ENCODE measurements around the gene MELTF. TPM values are rescaled to one million over a fixed set of nuclear protein-coding genes. Genes with fewer than 3 reads are reported as not detected.
"Not testable (repeated sequence)": the region's sequence is repeated elsewhere in the genome, so short reads cannot be mapped to it uniquely, and the experiment has no call there.

Gene MELTF
- 1 to 10 TPM; 6.0 TPM for total RNA-seq

GRCh38 chr3:197029511-197030167 is at the start of gene MELTF:
TSS of gene MELTF (minus strand) at chr3:197029817. CDS start at chr3:197029702, 115 bp downstream.
- peaks cover 4% of the 10 kb centered on the region for H3K27me3 Mint-ChIP-seq
- POLR2A ChIA-PET, result no interaction called here
- no peaks in the 10 kb centered on the region for H3K36me3 Mint-ChIP-seq
- intact Hi-C loops (cut with micrococcal nuclease), result loop anchor here (1.0 kb wide), 1 partner anchor 27 kb away; no protein-coding TSS in a partner anchor
- no peak within 1 kb of the TSS for H3K27ac Mint-ChIP-seq
- peak within 1 kb of the TSS; percentile 71 for H3K4me3 Mint-ChIP-seq
- no peaks in the 10 kb centered on the region for H3K9me3 Mint-ChIP-seq
- peak; percentile 79 for DNase-seq
- CTCF ChIA-PET, result interaction anchor here (0.6 to 4.9 kb wide), 24 partner anchors 11 to 379 kb away, joined by 3 to 45 read pairs (median 4); partner anchors contain the start of gene NCBP2
- peaks cover 18% of the 10 kb centered on the region for H3K4me1 Mint-ChIP-seq (ENCODE audit: low read depth)

- Mint-ChIP-seq H3K36me3 (peaks cover 16% of the 10 kb centered on the region), H3K9me3 (no peaks in the 10 kb centered on the region), H3K27ac (no peak overlapping the region), H3K27me3 (no peaks in the 10 kb centered on the region), H3K4me1 (ENCODE audit: low read depth) (no peaks in the 10 kb centered on the region), H3K4me3 (no peak overlapping the region)
- ChIA-PET CTCF (interaction anchor here (0.8 kb wide), 1 partner anchor 15 kb away, joined by 3 read pairs; no protein-coding TSS in a partner anchor), POLR2A (no interaction called here)
- intact Hi-C loops (cut with micrococcal nuclease), result no loop called here
- DNase-seq, result no peak
Observed at GRCh38 chr3:197076415-197076814, 46.8 kb upstream of the MELTF start.

- Mint-ChIP-seq H3K4me3 (no peak overlapping the region), H3K36me3 (peaks cover 6% of the 10 kb centered on the region), H3K27me3 (no peaks in the 10 kb centered on the region), H3K9me3 (no peaks in the 10 kb centered on the region), H3K4me1 (ENCODE audit: low read depth) (no peaks in the 10 kb centered on the region), H3K27ac (no peak overlapping the region)
- intact Hi-C loops (cut with micrococcal nuclease), result no loop called here
- CTCF ChIA-PET, result interaction anchor here (0.6 kb wide), 1 partner anchor 384 kb away, joined by 4 read pairs; no protein-coding TSS in a partner anchor
- POLR2A ChIA-PET, result no interaction called here
- no peak for DNase-seq
Observed at GRCh38 chr3:197068077-197068476, 38.5 kb upstream of the MELTF start.

- peaks cover 11% of the 10 kb centered on the region for H3K36me3 Mint-ChIP-seq
- ChIA-PET CTCF (interaction anchor here (0.9 to 1.3 kb wide), 2 partner anchors 35 to 435 kb away, joined by 3 read pairs; partner anchors contain the start of gene MELTF), POLR2A (no interaction called here)
Observed at GRCh38 chr3:197064771-197065170, 35.2 kb upstream of the MELTF start.

DNA sequence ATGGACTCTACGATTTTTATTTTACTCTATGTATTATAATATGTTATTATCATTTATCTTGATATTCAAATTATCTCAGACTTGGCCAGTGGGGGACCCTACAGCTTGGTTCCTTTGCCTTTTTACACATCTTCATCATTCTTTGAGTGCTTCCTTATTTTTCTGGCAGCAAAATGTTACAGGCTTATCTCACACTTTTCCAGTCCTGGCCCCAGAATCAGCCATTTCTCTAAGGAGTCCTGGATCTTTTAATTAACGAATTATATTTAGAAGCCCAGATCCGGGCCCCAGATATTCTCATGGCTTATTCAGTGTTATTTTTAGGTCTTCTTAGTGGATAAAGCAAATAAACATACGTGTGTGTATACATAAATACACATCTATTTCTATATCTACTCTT is 32.8 kb upstream of the MELTF start:
- POLR2A ChIA-PET, result no interaction called here
- intact Hi-C loops (cut with micrococcal nuclease), result no loop called here
- no peaks in the 10 kb centered on the region for H3K27me3 Mint-ChIP-seq
- no peak for DNase-seq
- CTCF ChIA-PET, result no interaction called here
- H3K4me1 Mint-ChIP-seq (ENCODE audit: low read depth), result no peaks in the 10 kb centered on the region
- no peak overlapping the region for H3K4me3 Mint-ChIP-seq
- peaks cover 26% of the 10 kb centered on the region for H3K36me3 Mint-ChIP-seq
- no peak overlapping the region for H3K27ac Mint-ChIP-seq
- no peaks in the 10 kb centered on the region for H3K9me3 Mint-ChIP-seq

More at GRCh38 chr3:197064771-197065170, 35.2 kb upstream of the MELTF start:
- H3K4me1 Mint-ChIP-seq (ENCODE audit: low read depth), result no peaks in the 10 kb centered on the region
- no peaks in the 10 kb centered on the region for H3K9me3 Mint-ChIP-seq
- no peak overlapping the region for H3K27ac Mint-ChIP-seq
- no peak overlapping the region for H3K4me3 Mint-ChIP-seq
- no peak for DNase-seq
- no peaks in the 10 kb centered on the region for H3K27me3 Mint-ChIP-seq
- intact Hi-C loops (cut with micrococcal nuclease), result no loop called here

DNA sequence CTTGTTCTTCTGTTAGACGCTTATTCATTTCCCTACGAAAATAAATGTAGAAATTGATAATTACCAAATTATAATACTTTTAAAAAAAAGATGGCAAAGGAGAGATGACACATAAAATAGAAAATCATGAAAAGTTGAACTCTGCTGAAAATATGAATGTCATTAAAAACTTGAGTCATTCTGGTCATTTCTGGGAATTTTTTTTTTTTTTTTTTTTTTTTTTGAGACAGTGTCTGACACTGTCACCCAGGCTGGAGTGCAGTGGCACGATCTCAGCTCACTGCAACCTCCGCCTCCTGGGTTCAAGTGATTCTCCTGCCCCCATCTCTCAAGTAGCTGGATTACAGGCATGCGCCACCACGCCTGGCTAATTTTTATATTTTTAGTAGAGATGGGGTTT is 22.0 kb upstream of the MELTF start:
- POLR2A ChIA-PET; H3K27me3 Mint-ChIP-seq; DNase-seq; H3K9me3 Mint-ChIP-seq; H3K4me3 Mint-ChIP-seq; intact Hi-C loops (cut with micrococcal nuclease); CTCF ChIA-PET: not testable (repeated sequence)
- Mint-ChIP-seq H3K4me1 (ENCODE audit: low read depth) (peaks cover 17% of the 10 kb centered on the region), H3K36me3 (peaks cover 13% of the 10 kb centered on the region), H3K27ac (peak overlapping the region; percentile 69)

DNA sequence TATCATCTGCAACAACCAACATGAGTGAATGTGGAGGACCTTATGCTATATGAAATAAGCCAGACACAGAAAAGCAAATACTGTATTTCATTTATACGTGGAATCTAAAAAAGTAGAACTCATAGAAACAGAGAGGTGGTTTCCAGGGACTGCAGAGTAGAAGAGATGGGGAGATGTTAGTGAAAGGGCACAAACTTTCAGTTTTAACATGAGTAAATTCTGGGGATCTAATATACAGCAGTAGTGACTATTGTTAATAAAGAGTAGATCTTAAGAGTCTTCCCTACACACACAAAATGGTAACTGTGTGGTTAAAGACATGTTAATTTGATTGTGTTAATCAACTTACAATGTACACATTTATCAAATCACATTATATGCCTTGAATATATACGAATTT is 20.9 kb upstream of the MELTF start:
- ChIA-PET POLR2A (no interaction called here), CTCF (no interaction called here)
- Mint-ChIP-seq H3K9me3 (no peaks in the 10 kb centered on the region), H3K4me1 (ENCODE audit: low read depth) (peaks cover 17% of the 10 kb centered on the region), H3K4me3 (no peak overlapping the region), H3K27me3 (no peaks in the 10 kb centered on the region), H3K27ac (no peak overlapping the region), H3K36me3 (peaks cover 19% of the 10 kb centered on the region)
- intact Hi-C loops (cut with micrococcal nuclease), result loop anchor here (1.0 kb wide), 1 partner anchor 19 kb away; no protein-coding TSS in a partner anchor
- no peak for DNase-seq

DNA sequence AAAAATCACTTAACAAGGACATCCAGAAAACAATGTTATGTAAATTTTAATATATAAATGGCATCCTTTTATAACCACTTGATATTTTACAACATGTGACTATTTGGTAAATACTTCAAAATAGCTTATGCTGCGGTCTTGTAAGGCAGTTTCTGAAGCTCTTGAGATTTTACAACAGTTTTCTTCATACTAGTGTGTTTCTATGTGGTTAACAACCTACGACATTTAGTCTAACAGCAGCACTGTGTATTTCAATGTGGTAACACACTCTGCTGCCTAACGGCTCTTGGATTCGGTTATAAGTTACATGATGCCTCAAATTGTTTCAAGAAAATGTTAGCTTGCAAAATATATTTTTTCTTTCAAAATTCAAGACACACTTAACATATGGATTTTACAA is 12.9 kb upstream of the MELTF start:
- no peaks in the 10 kb centered on the region for H3K4me1 Mint-ChIP-seq (ENCODE audit: low read depth)
- POLR2A ChIA-PET, result no interaction called here
- intact Hi-C loops (cut with micrococcal nuclease), result no loop called here
- H3K27me3 Mint-ChIP-seq, result no peaks in the 10 kb centered on the region
- no peak overlapping the region for H3K4me3 Mint-ChIP-seq
- CTCF ChIA-PET, result interaction anchor here (1.2 to 4.5 kb wide), 2 partner anchors 12 to 40 kb away, joined by 3 to 24 read pairs; partner anchors contain the start of gene MELTF
- H3K9me3 Mint-ChIP-seq, result no peaks in the 10 kb centered on the region
- peaks cover 8% of the 10 kb centered on the region for H3K36me3 Mint-ChIP-seq
- no peak for DNase-seq
- H3K27ac Mint-ChIP-seq, result no peak overlapping the region

DNA sequence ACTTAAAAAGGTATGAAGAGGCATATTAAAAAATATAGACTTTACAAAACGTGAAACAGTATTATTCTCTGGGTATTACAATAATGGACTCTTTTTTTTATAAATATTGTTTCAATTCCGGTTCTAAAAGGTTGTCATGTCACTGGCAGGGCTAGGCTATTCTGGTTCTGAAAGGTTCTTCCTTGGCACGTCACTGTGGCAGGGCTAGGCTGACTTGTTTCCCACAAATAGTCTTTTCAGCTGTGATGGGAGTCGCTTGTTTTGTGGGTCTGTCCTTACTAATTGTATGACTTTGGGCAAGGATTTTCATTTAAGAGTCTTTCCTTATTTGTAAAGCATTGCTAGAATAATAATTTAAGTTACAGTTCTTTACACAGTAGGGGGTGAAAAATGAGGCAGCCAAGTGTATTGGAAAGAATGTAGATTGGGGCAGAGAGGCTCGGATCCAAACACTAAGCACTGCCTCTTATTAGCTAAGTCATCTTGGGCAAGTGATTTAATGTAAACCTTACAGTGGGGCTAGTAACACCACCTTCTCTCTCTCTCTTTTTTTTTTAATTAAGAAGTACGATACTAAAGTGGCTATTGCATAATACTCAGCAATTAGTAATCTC is 12.4 kb upstream of the MELTF start:
- ChIA-PET POLR2A (no interaction called here), CTCF (interaction anchor here (0.7 to 4.5 kb wide), 3 partner anchors 12 to 42 kb away, joined by 3 to 24 read pairs (median 3); partner anchors contain the start of gene MELTF)
- Mint-ChIP-seq H3K9me3 (no peaks in the 10 kb centered on the region), H3K4me3 (no peak overlapping the region), H3K4me1 (ENCODE audit: low read depth) (no peaks in the 10 kb centered on the region), H3K27ac (no peak overlapping the region), H3K36me3 (peaks cover 8% of the 10 kb centered on the region), H3K27me3 (no peaks in the 10 kb centered on the region)
- intact Hi-C loops (cut with micrococcal nuclease), result no loop called here
- DNase-seq, result no peak

- H3K4me3 Mint-ChIP-seq, result no peak overlapping the region
- ChIA-PET POLR2A (no interaction called here), CTCF (interaction anchor here (4.5 kb wide), 1 partner anchor 11 kb away, joined by 24 read pairs; the partner anchor contains the start of gene MELTF)
- H3K27me3 Mint-ChIP-seq, result no peaks in the 10 kb centered on the region
- intact Hi-C loops (cut with micrococcal nuclease), result no loop called here
- H3K27ac Mint-ChIP-seq, result no peak overlapping the region
- H3K9me3 Mint-ChIP-seq, result no peaks in the 10 kb centered on the region
- DNase-seq, result no peak
- peaks cover 1% of the 10 kb centered on the region for H3K36me3 Mint-ChIP-seq
- no peaks in the 10 kb centered on the region for H3K4me1 Mint-ChIP-seq (ENCODE audit: low read depth)
Observed at GRCh38 chr3:197040658-197041057, 11.0 kb upstream of the MELTF start.

DNA sequence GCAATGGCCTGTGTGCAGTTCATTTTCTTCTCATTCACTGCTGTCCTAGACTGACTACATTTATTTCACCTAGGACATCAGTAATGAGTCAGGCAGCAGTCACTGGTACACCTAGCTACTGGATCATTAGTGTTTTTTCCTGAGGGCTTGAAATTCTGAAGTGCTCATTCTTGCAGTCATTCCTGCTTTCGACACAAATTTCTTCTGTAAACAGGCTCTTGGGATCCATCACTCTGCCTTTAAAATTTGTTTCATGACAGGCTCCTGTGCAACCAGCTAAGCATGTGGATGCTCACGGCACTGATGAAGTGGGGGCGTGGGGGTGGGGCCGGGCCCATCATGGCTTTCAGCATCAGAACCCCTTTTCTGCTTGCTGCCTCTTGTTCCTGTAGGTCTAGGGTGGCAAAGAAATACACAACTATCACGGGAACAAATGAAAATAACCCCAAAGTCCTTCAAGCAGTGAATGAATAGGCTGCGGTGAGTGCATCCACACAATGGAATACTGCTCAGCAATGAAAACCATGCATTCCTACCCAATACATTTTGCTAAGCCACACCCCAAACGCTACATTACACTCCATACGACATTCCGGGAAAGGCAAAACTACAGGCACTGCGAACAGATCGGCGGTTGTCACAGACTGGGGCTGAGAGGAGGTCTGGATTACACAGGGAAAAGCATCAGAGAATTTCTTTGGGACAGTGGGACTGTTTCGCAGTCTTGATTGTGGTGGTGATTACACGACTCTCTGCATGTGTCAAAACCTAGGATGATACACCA is 9.3 kb upstream of the MELTF start:
- H3K36me3 Mint-ChIP-seq, result no peaks in the 10 kb centered on the region
- no peaks in the 10 kb centered on the region for H3K4me1 Mint-ChIP-seq (ENCODE audit: low read depth)
- no peak overlapping the region for H3K27ac Mint-ChIP-seq
- intact Hi-C loops (cut with micrococcal nuclease), result no loop called here
- no peak overlapping the region for H3K4me3 Mint-ChIP-seq
- ChIA-PET POLR2A (no interaction called here), CTCF (interaction anchor here (4.5 kb wide), 1 partner anchor 9 kb away, joined by 24 read pairs; the partner anchor contains the start of gene MELTF)
- H3K27me3 Mint-ChIP-seq, result no peaks in the 10 kb centered on the region
- DNase-seq, result no peak
- H3K9me3 Mint-ChIP-seq, result no peaks in the 10 kb centered on the region

DNA sequence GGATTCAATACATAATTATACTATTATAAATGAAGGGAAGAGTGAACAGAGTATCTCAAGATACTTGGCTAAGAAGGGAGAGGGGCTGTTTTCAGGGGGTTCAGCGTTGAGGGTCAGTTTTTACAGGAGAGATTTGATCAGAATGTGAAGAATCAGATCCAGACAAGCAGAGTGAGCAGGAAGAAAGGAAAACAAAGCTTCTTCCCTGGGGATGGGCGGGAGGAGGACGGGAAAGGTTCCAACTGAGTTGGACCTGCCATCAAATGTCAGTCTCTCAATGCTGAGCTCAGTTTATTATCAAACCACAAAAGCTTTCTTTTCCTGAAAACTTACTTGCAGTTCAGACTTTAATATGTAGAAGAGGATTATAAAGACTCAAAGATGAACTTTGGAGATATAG is 6.0 kb upstream of the MELTF start:
- CTCF ChIA-PET, result no interaction called here
- H3K4me1 Mint-ChIP-seq (ENCODE audit: low read depth), result peaks cover 12% of the 10 kb centered on the region
- no peaks in the 10 kb centered on the region for H3K36me3 Mint-ChIP-seq
- intact Hi-C loops (cut with micrococcal nuclease), result no loop called here
- no peaks in the 10 kb centered on the region for H3K9me3 Mint-ChIP-seq
- no peaks in the 10 kb centered on the region for H3K27me3 Mint-ChIP-seq
- no peak overlapping the region for H3K4me3 Mint-ChIP-seq
- POLR2A ChIA-PET, result interaction anchor here (0.7 kb wide), 1 partner anchor 762 kb away, joined by 4 read pairs; no protein-coding TSS in a partner anchor
- DNase-seq, result no peak
- no peak overlapping the region for H3K27ac Mint-ChIP-seq
